ENCODE results near the gene SPINDOC. TPM values are rescaled to one million over a fixed set of nuclear protein-coding genes. Genes with fewer than 3 reads are reported as not detected.

Gene SPINDOC
- polyA plus RNA-seq, 1 donor (not counting 4 experiments of a cell fraction or from before 2014, with no cell fraction given), result 8.1 TPM

DNA sequence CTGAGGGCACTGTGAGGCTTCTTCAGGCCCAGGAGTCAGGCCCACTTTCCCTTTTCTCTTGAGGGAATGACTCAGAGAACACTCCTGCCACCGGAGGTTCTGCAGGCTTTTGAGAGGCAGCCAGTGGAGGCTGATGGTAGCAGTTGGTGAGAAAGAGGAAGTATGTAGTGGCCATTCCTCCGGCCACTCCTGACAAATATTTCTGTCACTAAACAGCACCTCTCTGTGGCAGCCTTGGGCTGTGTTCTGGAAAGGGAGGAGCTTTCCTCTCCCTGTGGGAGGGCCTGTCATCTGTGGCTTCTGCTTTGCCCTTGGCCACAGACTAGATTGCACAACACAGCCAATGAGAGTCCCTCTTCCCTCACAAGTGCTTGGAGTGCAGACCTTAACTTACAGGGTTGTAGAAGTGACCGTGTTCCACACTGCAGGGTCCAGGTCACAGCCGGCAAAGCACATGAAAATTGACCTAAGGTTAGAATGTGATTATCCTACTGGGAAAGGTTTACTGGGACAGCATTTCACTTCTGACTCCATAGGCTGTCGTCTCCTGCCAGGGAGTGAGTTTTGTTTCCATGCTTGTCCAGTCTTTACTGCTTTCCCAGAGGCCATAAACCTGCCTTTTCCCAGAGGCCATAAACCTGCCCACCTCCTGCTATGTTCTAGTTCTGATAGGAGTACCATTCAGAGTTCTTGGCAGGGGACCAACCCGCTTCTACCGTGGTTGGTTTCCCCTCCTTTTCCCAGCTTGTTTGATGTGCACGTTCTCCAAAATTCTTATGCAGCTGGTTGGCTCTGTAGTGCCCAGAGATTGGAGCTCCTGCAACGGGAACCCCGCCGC, 58.9 kb downstream of the SPINDOC start:
- H3K9me3 ChIP-seq (ENCODE audit: control insufficient read depth, low read depth, low read length), result no peaks in the 10 kb centered on the region
- H3K36me3 ChIP-seq (ENCODE audit: control insufficient read depth in 2 of 2, extremely low read depth in 1 of 2, insufficient read depth in 2 of 2, low read length in 2 of 2), result peaks cover 0 to 12% of the 10 kb centered on the region in 2 experiments
- H3K4me2 ChIP-seq (ENCODE audit: control insufficient read depth, extremely low read depth, insufficient read depth, low read depth, low read length), result peak overlapping the region; percentile 76
- no peaks in the 10 kb centered on the region for H3K27me3 ChIP-seq (ENCODE audit: control insufficient read depth, extremely low read depth, insufficient read depth, low read length)
- peak; percentile 54 for DNase-seq (ENCODE audit: low read depth, low spot score)
- no peak overlapping the region for H3K9ac ChIP-seq (ENCODE audit: control insufficient read depth, extremely low read depth, insufficient read depth, low read length)
- H3K4me3 ChIP-seq (ENCODE audit: control insufficient read depth in 2 of 3, extremely low read depth in 1 of 3, insufficient read depth in 2 of 3, low read depth in 1 of 3, low read length in 3 of 3), result peak overlapping the region in 2 of 3 experiments; percentile 3 to 25
- no peak overlapping the region for H2AFZ ChIP-seq (ENCODE audit: control insufficient read depth, low read length)
- peak; percentile 73 for FAIRE-seq
- peaks cover 14% of the 10 kb centered on the region for H3K9me1 ChIP-seq (ENCODE audit: control insufficient read depth, extremely low read depth, insufficient read depth, low read length)
- peaks cover 72% of the 10 kb centered on the region for H3K79me2 ChIP-seq (ENCODE audit: control insufficient read depth, insufficient read depth, low read length)
- H3K4me1 ChIP-seq (ENCODE audit: control insufficient read depth, extremely low read depth, insufficient read depth, low read length), result peaks cover 37% of the 10 kb centered on the region
- TF ChIP-seq, protein P1, sequence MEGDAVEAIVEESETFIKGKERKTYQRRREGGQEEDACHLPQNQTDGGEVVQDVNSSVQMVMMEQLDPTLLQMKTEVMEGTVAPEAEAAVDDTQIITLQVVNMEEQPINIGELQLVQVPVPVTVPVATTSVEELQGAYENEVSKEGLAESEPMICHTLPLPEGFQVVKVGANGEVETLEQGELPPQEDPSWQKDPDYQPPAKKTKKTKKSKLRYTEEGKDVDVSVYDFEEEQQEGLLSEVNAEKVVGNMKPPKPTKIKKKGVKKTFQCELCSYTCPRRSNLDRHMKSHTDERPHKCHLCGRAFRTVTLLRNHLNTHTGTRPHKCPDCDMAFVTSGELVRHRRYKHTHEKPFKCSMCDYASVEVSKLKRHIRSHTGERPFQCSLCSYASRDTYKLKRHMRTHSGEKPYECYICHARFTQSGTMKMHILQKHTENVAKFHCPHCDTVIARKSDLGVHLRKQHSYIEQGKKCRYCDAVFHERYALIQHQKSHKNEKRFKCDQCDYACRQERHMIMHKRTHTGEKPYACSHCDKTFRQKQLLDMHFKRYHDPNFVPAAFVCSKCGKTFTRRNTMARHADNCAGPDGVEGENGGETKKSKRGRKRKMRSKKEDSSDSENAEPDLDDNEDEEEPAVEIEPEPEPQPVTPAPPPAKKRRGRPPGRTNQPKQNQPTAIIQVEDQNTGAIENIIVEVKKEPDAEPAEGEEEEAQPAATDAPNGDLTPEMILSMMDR (optimal IDR thresholded peaks at IDR 0.05 in 1 of 3, IDR thresholded peaks at IDR 0.05 in 1 of 3, conservative IDR thresholded peaks at IDR 0.05 in 1 of 3; ENCODE audit: extremely low read depth in 1 of 3, insufficient read depth in 2 of 3, low read length in 3 of 3), result peak; percentile 15 to 61 (median 23)
- no peak for TF ChIP-seq EZH2 (IDR thresholded peaks at IDR 0.05; ENCODE audit: low read length)
- H4K20me1 ChIP-seq (ENCODE audit: control insufficient read depth, extremely low read depth, insufficient read depth, low read length), result peaks cover 38% of the 10 kb centered on the region
- dilution Hi-C loops (cut with MboI; ENCODE audit: extremely low pct_ligation_motif_present, low sequenced_read_pairs), result no loop called here
- H3K27ac ChIP-seq (ENCODE audit: control insufficient read depth, insufficient read depth, low read length), result peak overlapping the region; percentile 49

DNA sequence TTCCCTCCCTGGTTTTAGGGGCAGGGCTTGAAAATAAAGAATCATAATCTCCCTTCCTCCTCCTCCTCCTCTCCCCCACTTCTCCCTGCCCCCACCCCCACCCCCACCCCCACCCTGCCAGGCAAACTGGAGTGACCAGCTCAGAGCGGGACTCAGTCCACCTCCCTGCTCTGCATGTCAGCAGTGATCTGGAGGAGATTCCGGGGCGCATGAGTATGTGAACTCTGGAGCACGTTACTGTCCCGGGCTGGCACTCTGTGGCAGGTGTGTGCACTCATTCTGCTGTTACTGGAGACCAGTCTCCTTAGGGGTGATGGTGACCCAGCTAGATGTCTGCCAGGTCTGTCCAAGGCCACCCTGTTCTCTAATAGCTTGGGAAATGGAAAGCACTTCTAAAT, 59.5 kb downstream of the SPINDOC start:
- Histone ChIP-seq H3K9me3 (ENCODE audit: control insufficient read depth, low read depth, low read length) (no peaks in the 10 kb centered on the region), H3K4me2 (ENCODE audit: control insufficient read depth, extremely low read depth, insufficient read depth, low read depth, low read length) (peak overlapping the region; percentile 76), H3K27me3 (ENCODE audit: control insufficient read depth, extremely low read depth, insufficient read depth, low read length) (no peaks in the 10 kb centered on the region), H3K27ac (ENCODE audit: control insufficient read depth, insufficient read depth, low read length) (peak overlapping the region; percentile 49), H3K4me1 (ENCODE audit: control insufficient read depth, extremely low read depth, insufficient read depth, low read length) (peaks cover 37% of the 10 kb centered on the region), H3K9me1 (ENCODE audit: control insufficient read depth, extremely low read depth, insufficient read depth, low read length) (peaks cover 15% of the 10 kb centered on the region), H3K4me3 (ENCODE audit: control insufficient read depth in 2 of 3, extremely low read depth in 1 of 3, insufficient read depth in 2 of 3, low read depth in 1 of 3, low read length in 3 of 3) (no peak overlapping the region), H3K79me2 (ENCODE audit: control insufficient read depth, insufficient read depth, low read length) (peaks cover 68% of the 10 kb centered on the region), H3K36me3 (ENCODE audit: control insufficient read depth in 2 of 2, extremely low read depth in 1 of 2, insufficient read depth in 2 of 2, low read length in 2 of 2) (peaks cover 0 to 10% of the 10 kb centered on the region in 2 experiments), H4K20me1 (ENCODE audit: control insufficient read depth, extremely low read depth, insufficient read depth, low read length) (peaks cover 39% of the 10 kb centered on the region), H2AFZ (ENCODE audit: control insufficient read depth, low read length) (no peak overlapping the region), H3K9ac (ENCODE audit: control insufficient read depth, extremely low read depth, insufficient read depth, low read length) (no peak overlapping the region)
- dilution Hi-C loops (cut with MboI; ENCODE audit: extremely low pct_ligation_motif_present, low sequenced_read_pairs), result no loop called here
- TF ChIP-seq, protein P1 (optimal IDR thresholded peaks at IDR 0.05 in 1 of 3, IDR thresholded peaks at IDR 0.05 in 1 of 3, conservative IDR thresholded peaks at IDR 0.05 in 1 of 3; ENCODE audit: extremely low read depth in 1 of 3, insufficient read depth in 2 of 3, low read length in 3 of 3), result no peak
- TF ChIP-seq EZH2 (IDR thresholded peaks at IDR 0.05; ENCODE audit: low read length), result no peak
- FAIRE-seq (no peak), DNase-seq (ENCODE audit: low read depth, low spot score) (no peak)

Measured in keratinocyte (primary cell).